Uterus (tissue), 4 donors: Measurements from ENCODE around the gene CGNL1. TPM values are rescaled to one million over a fixed set of nuclear protein-coding genes. Genes with fewer than 3 reads are reported as not detected.

ENCODE experiments used
- DNase-seq, 2 donors: peaks; one replicate each; pipeline ENCODE4 v3.0.0-alpha.2; 2019 to 2020
- H3K27ac ChIP-seq, 2 donors: fragments of 200-600 bp; sonication (generic); 1 replicate in 1 of 2; 2 replicates in 1 of 2; pipeline ENCODE4 v1.5.1; 2016 to 2018
- H3K27me3 ChIP-seq, 2 donors: fragments of 200-600 bp; sonication (generic); one replicate each; pipeline ENCODE4 v1.5.1; 2018 to 2019; ENCODE audit warnings: control low read depth in 1 of 2
- H3K36me3 ChIP-seq, 2 donors: fragments of 200-600 bp; sonication (generic); one replicate each; pipeline ENCODE4 v1.5.1; 2019; ENCODE audit warnings: control low read depth in 1 of 2
- H3K4me1 ChIP-seq, 2 donors: fragments of 200-600 bp; sonication (generic); one replicate each; pipeline ENCODE4 v1.5.1; 2018 to 2019; ENCODE audit warnings: control low read depth in 1 of 2
- H3K4me3 ChIP-seq, 2 donors: fragments of 200-600 bp; sonication (generic); 1 replicate in 1 of 2; 2 replicates in 1 of 2; pipeline ENCODE4 v1.5.1; 2018 to 2019; ENCODE audit warnings: mild to moderate bottlenecking in 1 of 2
- H3K9me3 ChIP-seq, 2 donors: fragments of 200-600 bp; sonication (generic); one replicate each; pipeline ENCODE4 v1.5.1; 2019; ENCODE audit warnings: control low read depth in 1 of 2
- POLR2A ChIP-seq, 2 donors: fragments of 450-650 bp; IDR thresholded peaks; one replicate each; pipeline ENCODE4 v1.6.1; 2016; ENCODE audit warnings: antibody characterized with exemption in 2 of 2, mild to moderate bottlenecking in 1 of 2, moderate library complexity in 1 of 2
- intact Hi-C: fragments of 100-400 bp; cut with DNase I; formaldehyde crosslinking; loops from one replicate; pipeline ENCODE4 v1.15.1; 2023; ENCODE audit warnings: low total_unique reads
- total RNA-seq, 4 donors: library from RNA; depleted of rRNA in 3 of 4; stranded (reverse); fragments of >200 nt in 3 of 4; gene quantifications; one replicate each; pipeline versions ENCODE4 v1.1.0 to v1.2.4, GENCODE V29; 2014 to 2023
- TF ChIP-seq, protein P1 (sequence below), 4 experiments: fragments of 200-600 bp in 2 of 4; fragments of 450-650 bp in 2 of 4; sonication (generic) in 2 of 4; IDR thresholded peaks; one replicate each; pipeline ENCODE4 v1.5.1; 2016 to 2019; ENCODE audit warnings: antibody characterized with exemption in 4 of 4, mild to moderate bottlenecking in 2 of 4, moderate library complexity in 1 of 4
- donor health status: DM: yes; HTN: yes; CAD: no.

The CGNL1 gene
- total RNA-seq, 4 donors from 2014 or later, result 15.1 to 74.4 (median 31.7) TPM

DNA sequence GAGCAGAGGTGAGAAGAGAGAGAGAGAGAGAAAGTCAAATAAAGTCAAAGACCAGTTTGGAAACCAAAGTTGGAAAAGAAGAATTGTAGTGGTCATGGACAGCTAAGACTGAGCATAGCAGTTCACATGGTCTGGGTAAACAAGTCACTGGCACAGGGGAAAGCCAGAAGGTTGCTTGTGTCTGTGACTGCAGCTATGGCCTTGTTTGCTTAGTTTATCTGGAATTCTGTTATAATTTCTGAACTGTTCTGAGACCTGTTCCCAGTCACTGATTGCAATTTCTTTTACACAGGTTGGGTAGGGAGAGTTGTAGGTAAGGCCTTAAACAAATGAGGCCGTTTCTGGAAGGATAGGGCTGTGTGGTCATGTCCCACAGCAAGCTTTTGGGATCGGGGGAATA is 172.0 kb downstream of the CGNL1 start:
- TF ChIP-seq POLR2A (IDR thresholded peaks at IDR 0.05), result no peak
- TF ChIP-seq, protein P1, sequence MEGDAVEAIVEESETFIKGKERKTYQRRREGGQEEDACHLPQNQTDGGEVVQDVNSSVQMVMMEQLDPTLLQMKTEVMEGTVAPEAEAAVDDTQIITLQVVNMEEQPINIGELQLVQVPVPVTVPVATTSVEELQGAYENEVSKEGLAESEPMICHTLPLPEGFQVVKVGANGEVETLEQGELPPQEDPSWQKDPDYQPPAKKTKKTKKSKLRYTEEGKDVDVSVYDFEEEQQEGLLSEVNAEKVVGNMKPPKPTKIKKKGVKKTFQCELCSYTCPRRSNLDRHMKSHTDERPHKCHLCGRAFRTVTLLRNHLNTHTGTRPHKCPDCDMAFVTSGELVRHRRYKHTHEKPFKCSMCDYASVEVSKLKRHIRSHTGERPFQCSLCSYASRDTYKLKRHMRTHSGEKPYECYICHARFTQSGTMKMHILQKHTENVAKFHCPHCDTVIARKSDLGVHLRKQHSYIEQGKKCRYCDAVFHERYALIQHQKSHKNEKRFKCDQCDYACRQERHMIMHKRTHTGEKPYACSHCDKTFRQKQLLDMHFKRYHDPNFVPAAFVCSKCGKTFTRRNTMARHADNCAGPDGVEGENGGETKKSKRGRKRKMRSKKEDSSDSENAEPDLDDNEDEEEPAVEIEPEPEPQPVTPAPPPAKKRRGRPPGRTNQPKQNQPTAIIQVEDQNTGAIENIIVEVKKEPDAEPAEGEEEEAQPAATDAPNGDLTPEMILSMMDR (IDR thresholded peaks at IDR 0.05), result no peak
- intact Hi-C loops, result no loop called here
- DNase-seq, result no peak
- no peaks in the 10 kb centered on the region for H3K27me3 ChIP-seq
- H3K27ac ChIP-seq, result no peak overlapping the region
- H3K36me3 ChIP-seq, result no peaks in the 10 kb centered on the region
- no peaks in the 10 kb centered on the region for H3K9me3 ChIP-seq
- no peaks in the 10 kb centered on the region for H3K4me1 ChIP-seq
- H3K4me3 ChIP-seq, result no peak overlapping the region

DNA sequence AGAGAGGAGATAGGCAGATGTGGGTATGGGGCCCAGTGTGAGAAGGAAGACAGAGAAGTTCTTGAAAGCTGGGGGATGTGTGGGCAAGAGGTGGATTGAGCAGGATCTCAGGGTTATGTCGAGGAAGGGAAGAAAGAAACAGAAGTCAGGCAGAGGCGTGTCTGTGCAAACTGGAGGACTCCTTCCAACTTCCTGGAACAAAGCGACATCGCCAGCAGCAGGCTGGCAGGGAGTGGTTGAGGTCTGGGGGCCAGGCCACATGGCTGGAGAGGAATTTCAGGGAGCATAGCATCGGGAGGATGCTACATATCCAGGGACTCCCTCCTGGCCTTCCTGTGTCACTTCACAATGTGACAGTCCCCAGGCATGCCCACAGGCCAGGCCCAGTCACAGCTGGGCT is 172.5 kb downstream of the CGNL1 start:
- H3K4me3 ChIP-seq, result no peak overlapping the region
- H3K36me3 ChIP-seq, result no peaks in the 10 kb centered on the region
- TF ChIP-seq, protein P1 (IDR thresholded peaks at IDR 0.05), result no peak
- no peak for TF ChIP-seq POLR2A (IDR thresholded peaks at IDR 0.05)
- intact Hi-C loops, result no loop called here
- no peak for DNase-seq
- H3K27me3 ChIP-seq, result no peaks in the 10 kb centered on the region
- H3K4me1 ChIP-seq, result no peaks in the 10 kb centered on the region
- no peaks in the 10 kb centered on the region for H3K9me3 ChIP-seq
- H3K27ac ChIP-seq, result no peak overlapping the region

DNA sequence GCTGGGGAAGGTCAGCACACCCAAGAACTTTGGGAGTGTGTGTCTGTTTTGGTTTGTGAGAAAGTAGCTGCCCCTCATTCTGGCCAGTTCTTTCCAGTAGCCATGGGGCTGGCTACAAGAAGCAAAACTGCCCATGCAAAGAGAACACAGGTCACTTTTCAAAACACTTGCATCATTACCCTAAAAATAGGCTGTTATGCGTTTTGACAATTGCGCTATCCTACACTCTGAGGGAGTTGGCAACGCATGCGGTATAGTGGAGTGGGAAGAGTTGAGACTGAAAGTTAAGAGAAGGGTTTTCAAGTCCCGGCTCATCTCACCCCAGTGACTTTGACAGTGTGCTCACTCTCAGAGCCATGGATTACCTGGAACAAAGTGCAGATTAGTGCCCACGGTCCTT is 173.6 kb downstream of the CGNL1 start:
- Histone ChIP-seq H3K36me3 (no peaks in the 10 kb centered on the region), H3K4me1 (no peaks in the 10 kb centered on the region), H3K9me3 (no peaks in the 10 kb centered on the region), H3K27me3 (no peaks in the 10 kb centered on the region), H3K4me3 (no peak overlapping the region), H3K27ac (peak overlapping the region in 1 of 2 donors; percentile 28)
- TF ChIP-seq POLR2A (IDR thresholded peaks at IDR 0.05), result no peak
- TF ChIP-seq, protein P1 (IDR thresholded peaks at IDR 0.05), result no peak
- DNase-seq, result no peak
- intact Hi-C loops, result no loop called here

DNA sequence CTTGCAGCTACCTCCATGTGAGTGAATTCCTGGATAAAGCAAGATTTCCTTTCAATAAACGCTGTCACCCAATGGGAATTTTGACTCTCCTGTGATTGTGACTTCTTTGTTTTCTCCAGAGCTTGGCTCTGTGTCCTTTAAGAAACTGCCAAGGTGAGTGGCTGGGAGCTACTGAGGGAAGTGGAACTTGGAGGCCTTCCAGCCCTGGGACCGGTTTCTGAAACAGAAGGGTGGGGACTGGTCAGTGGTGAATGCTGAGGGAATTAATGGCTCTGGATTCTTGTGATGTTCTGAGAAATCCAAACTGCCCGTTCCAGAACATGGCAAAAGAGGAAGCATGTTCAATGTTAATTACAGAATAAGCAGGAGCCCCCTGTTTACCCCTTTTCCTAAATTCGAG is 174.3 kb downstream of the CGNL1 start:
- Histone ChIP-seq H3K27ac (peak overlapping the region; percentile 61 to 80), H3K4me1 (no peaks in the 10 kb centered on the region), H3K9me3 (no peaks in the 10 kb centered on the region), H3K36me3 (no peaks in the 10 kb centered on the region), H3K4me3 (no peak overlapping the region), H3K27me3 (no peaks in the 10 kb centered on the region)
- peak in 1 of 2 donors; percentile 62 for DNase-seq
- intact Hi-C loops, result no loop called here
- TF ChIP-seq, protein P1 (IDR thresholded peaks at IDR 0.05), result no peak
- TF ChIP-seq POLR2A (IDR thresholded peaks at IDR 0.05), result no peak

DNA sequence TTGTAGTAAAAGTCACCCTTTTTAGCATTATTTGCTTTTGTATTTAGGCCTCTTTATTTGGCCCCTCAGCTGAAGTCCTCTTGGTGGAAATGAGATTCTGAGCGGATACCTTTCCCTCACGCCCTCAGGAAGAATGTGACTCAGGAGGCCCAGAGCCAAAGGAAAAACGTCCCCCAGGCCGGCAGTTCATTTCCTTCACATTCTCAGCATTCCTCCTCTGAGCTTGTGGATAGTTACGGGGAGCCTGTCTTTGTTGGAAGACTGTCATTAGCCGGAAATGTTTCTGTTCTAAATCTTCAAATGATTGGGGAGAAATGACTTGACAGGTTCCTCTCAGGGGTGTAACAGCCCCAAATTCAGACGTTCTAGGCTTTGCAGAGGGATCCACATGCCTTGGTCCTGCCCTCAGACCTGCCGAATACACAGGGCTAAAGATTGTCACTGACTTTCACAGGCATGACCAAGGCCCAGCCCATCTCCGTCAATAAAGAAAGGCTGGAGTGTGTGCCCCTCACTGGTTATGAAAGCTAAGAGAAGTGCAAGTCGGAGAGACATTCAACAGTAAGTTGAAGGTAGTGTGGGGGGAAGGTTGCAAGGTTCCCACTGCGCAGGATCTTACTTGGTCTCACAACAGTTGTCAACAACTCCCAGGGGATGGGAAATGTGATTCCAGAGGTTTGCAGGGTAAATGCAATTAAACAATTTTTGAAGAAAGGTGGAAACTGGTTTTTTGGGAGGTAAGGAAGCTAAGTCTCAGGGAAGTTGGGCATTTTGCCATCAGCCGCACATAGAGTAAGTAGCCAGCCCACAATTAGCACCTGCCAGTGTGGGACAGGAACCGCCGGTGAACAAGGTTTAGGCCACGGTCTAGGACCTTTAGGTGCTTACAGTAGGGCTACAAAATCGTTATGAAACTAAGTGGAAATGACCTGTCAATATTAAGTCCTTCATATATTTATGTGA is 175.7 kb downstream of the CGNL1 start:
- Histone ChIP-seq H3K9me3 (no peaks in the 10 kb centered on the region), H3K27me3 (no peaks in the 10 kb centered on the region), H3K4me3 (no peak overlapping the region), H3K27ac (peak overlapping the region; percentile 61 to 80), H3K4me1 (no peaks in the 10 kb centered on the region), H3K36me3 (no peaks in the 10 kb centered on the region)
- TF ChIP-seq, protein P1 (IDR thresholded peaks at IDR 0.05), result no peak
- no peak for TF ChIP-seq POLR2A (IDR thresholded peaks at IDR 0.05)
- intact Hi-C loops, result no loop called here
- DNase-seq, result no peak
